ENCODE data around the gene IL21. TPM values are rescaled to one million over a fixed set of nuclear protein-coding genes. Genes with fewer than 3 reads are reported as not detected.
"Not testable (repeated sequence)": the region's sequence is repeated elsewhere in the genome, so short reads cannot be mapped to it uniquely, and the experiment has no call there.

IL21 gene
- total RNA-seq, 6 experiments from 2014 or later, result not detected

DNA sequence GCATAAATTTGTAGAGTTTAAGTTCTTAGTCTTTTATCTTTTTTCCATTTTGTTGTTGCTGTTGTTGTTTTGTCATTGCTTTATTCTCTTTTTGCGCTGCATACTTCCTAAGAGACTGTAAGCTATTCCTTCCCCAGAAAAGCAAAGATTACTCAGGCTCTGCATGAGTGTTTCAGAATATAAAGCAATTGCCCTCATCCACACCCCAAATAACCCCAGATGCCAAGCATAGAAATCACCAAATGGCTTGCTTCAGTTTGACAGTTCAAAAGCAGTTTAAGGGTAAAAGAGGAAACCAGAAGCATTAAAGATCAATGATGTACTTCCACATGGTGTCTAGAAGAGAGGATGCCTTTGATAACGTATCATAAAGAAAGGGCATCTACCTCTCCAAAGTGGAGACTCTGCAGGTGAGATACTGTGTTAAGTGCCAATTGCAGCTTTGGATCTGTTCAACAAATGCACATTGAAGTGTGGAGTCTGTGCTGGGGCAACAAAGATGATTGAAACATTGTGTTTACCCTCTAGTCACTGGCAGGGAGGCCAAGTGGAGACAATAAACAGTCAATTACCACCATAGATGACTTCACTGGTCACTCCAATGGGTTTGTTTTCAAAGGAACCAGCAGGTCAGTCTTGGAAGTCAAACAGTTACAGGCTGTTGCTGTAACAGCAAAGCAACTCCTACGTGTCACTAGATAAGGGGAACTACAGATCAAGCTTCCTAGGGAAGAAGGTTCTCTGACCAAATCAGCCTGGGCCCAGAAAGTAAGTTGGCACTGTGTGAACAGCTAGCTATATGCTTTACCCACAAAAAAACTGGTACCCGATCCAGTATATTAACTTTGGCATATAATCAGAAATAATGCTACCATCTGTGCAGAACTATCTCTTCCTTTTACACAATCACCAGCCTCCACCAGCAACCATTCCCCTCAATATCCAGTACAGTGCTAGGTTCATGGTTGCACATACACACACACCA, 40.6 kb upstream of the IL21 start:
- Histone ChIP-seq H3K4me3 (no peak overlapping the region), H3K9me3 (no peaks in the 10 kb centered on the region), H3K4me1 (no peaks in the 10 kb centered on the region), H3K36me3 (no peaks in the 10 kb centered on the region), H3K27ac (no peak overlapping the region), H3K27me3 (no peaks in the 10 kb centered on the region)
- DNase-seq (no peak), ATAC-seq (no peak)
- intact Hi-C loops (cut with DNase I), result no loop called here
- TF ChIP-seq POLR2A (IDR thresholded peaks at IDR 0.05), result no peak
- TF ChIP-seq, protein P1, sequence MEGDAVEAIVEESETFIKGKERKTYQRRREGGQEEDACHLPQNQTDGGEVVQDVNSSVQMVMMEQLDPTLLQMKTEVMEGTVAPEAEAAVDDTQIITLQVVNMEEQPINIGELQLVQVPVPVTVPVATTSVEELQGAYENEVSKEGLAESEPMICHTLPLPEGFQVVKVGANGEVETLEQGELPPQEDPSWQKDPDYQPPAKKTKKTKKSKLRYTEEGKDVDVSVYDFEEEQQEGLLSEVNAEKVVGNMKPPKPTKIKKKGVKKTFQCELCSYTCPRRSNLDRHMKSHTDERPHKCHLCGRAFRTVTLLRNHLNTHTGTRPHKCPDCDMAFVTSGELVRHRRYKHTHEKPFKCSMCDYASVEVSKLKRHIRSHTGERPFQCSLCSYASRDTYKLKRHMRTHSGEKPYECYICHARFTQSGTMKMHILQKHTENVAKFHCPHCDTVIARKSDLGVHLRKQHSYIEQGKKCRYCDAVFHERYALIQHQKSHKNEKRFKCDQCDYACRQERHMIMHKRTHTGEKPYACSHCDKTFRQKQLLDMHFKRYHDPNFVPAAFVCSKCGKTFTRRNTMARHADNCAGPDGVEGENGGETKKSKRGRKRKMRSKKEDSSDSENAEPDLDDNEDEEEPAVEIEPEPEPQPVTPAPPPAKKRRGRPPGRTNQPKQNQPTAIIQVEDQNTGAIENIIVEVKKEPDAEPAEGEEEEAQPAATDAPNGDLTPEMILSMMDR (IDR thresholded peaks at IDR 0.05), result no peak
- WGBS (ENCODE audit: insufficient coverage, low coverage, low lambda C conversion rate, missing lambda C conversion rate), result 47% methylated on average over 4 of the region's 4 CpGs

DNA sequence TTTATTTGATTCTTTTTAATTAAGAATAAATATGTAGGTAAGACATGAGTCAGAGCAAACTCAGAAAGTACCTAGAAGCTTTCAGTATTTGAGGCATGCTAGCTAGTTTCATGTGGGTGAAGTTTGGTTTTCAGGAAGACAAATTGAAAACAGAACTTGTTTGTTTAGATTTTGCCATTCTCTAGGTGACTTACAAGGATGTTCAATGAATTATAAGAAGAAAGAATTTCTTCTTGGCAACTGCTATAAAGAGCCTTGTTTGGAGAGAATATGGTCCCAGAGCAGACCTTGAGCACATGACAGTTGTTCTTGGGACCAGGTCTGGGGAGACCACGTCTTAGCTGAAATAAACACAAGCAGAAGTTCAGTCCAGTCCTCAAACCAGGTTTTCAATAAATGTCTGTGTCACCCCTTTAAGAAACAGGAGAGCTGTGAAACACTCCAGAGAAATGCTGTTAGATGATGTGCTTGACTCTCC, 38.0 kb upstream of the IL21 start:
- H3K27me3 ChIP-seq, result no peaks in the 10 kb centered on the region
- no peak overlapping the region for H3K27ac ChIP-seq
- no peaks in the 10 kb centered on the region for H3K36me3 ChIP-seq
- 44% methylated on average over 1 of the region's 1 CpG for WGBS (ENCODE audit: insufficient coverage, low coverage, low lambda C conversion rate, missing lambda C conversion rate)
- ATAC-seq, result no peak
- no peaks in the 10 kb centered on the region for H3K9me3 ChIP-seq
- H3K4me1 ChIP-seq, result no peaks in the 10 kb centered on the region
- no peak for DNase-seq
- H3K4me3 ChIP-seq, result no peak overlapping the region
- TF ChIP-seq POLR2A (IDR thresholded peaks at IDR 0.05), result no peak
- intact Hi-C loops (cut with DNase I), result no loop called here

DNA sequence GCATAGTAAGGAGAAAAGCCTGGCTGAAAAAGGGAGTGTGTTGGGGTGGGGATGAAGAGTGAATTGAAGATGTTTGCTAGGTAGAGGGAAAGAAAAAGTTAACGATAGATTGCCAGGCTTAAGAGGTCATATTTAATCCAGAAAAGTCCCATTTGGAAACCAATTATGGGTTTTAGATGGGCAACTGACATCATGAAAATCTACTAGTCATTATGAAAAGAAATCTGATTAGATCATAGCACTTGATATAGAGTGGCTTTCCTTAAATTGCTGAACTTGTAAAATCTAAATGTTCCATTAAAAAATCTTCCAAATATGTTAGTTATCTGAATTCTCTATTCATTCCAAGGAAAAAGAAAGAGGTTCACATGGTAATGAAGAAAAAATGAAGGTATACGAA, 37.5 kb upstream of the IL21 start:
- H3K27ac ChIP-seq, result no peak overlapping the region
- no peak overlapping the region for H3K4me3 ChIP-seq
- WGBS (ENCODE audit: insufficient coverage, low coverage, low lambda C conversion rate, missing lambda C conversion rate), result 69% methylated on average over 2 of the region's 2 CpGs
- no peaks in the 10 kb centered on the region for H3K4me1 ChIP-seq
- intact Hi-C loops (cut with DNase I), result no loop called here
- no peaks in the 10 kb centered on the region for H3K9me3 ChIP-seq
- H3K27me3 ChIP-seq, result no peaks in the 10 kb centered on the region
- ATAC-seq (no peak), DNase-seq (no peak)
- H3K36me3 ChIP-seq, result no peaks in the 10 kb centered on the region
- TF ChIP-seq, protein P1 (IDR thresholded peaks at IDR 0.05), result no peak
- TF ChIP-seq POLR2A (IDR thresholded peaks at IDR 0.05), result no peak

DNA sequence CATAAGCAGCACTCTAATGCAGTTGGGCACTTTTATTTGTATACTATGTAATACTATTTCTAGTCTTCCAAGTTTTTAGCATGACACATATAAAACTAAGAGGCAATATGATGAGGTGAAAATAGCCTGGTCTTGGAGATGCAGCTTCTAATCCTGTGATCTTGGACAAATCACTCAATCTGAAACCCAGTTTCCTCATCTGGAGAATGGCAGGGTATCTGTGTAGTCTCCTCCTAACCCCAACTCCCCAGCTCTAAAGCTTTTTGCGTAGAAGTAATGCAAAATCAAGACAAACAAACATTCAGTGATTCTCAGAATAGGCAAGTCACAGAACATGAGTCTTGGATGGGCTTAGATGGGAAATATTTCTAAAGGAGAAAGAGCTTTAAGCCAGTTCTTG, 36.7 kb upstream of the IL21 start:
- ATAC-seq (no peak), DNase-seq (no peak)
- Histone ChIP-seq H3K4me1 (no peaks in the 10 kb centered on the region), H3K36me3 (no peaks in the 10 kb centered on the region), H3K27ac (no peak overlapping the region), H3K27me3 (no peaks in the 10 kb centered on the region), H3K4me3 (no peak overlapping the region), H3K9me3 (no peaks in the 10 kb centered on the region)
- 56% methylated on average over 1 of the region's 1 CpG for WGBS (ENCODE audit: insufficient coverage, low coverage, low lambda C conversion rate, missing lambda C conversion rate)
- TF ChIP-seq, protein P1 (IDR thresholded peaks at IDR 0.05), result no peak
- TF ChIP-seq POLR2A (IDR thresholded peaks at IDR 0.05), result no peak
- intact Hi-C loops (cut with DNase I), result no loop called here

DNA sequence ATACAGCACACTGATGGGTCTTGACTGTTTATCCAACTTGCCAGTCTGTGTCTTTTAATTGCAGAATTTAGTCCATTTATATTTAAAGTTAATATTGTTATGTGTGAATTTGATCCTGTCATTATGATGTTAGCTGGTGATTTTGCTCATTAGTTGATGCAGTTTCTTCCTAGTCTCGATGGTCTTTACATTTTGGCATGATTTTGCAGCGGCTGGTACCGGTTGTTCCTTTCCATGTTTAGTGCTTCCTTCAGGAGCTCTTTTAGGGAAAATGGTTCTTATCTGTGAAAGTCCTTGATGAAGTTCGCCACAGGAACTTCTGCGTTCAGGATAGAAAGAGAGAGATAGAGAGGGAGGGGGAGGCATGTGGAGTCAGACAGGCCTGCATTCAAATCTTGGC, 35.7 kb upstream of the IL21 start:
- ATAC-seq; H3K4me1 ChIP-seq; DNase-seq; H3K4me3 ChIP-seq; H3K27me3 ChIP-seq; H3K9me3 ChIP-seq; H3K36me3 ChIP-seq; H3K27ac ChIP-seq; intact Hi-C loops (cut with DNase I): not testable (repeated sequence)
- WGBS (ENCODE audit: insufficient coverage, low coverage, low lambda C conversion rate, missing lambda C conversion rate), result 54% methylated on average over 4 of the region's 5 CpGs

All from right lobe of liver (tissue), 6 donors.